DND-41 (cell line): ENCODE data around the gene MBP.
"Not testable (repeated sequence)": the region's sequence is repeated elsewhere in the genome, so short reads cannot be mapped to it uniquely, and the experiment has no call there.

ENCODE experiments used
- ATAC-seq: fragments of 200-7000 bp; cut with Tn5 transposase; 3 replicates; pipeline ENCODE4 v1.9.1; 2021; ENCODE audit warnings: low read depth; ENCODE audit not compliant: insufficient read depth
- DNase-seq: peaks from one replicate; pipeline ENCODE4 v3.0.0-alpha.2; 2020
- H2AFZ ChIP-seq: 2 replicates; pipeline ENCODE4 v1.6.0; 2012; ENCODE audit warnings: low read depth, low read length
- H3K27ac ChIP-seq: 2 replicates; pipeline ENCODE4 v1.5.1; 2012; ENCODE audit warnings: low read length, inconsistent platforms
- H3K27me3 ChIP-seq: fragments of 200-600 bp; sonication (generic); 2 replicates; pipeline ENCODE4 v1.6.0; 2012; ENCODE audit warnings: low read length, mild to moderate bottlenecking, inconsistent platforms; ENCODE audit not compliant: insufficient read depth, poor library complexity
- H3K36me3 ChIP-seq: 2 replicates; pipeline ENCODE4 v1.5.1; 2012; ENCODE audit warnings: low read length, inconsistent platforms; ENCODE audit not compliant: insufficient read depth
- H3K4me1 ChIP-seq: 2 replicates; pipeline ENCODE4 v1.5.1; 2012; ENCODE audit warnings: mild to moderate bottlenecking, low read length; ENCODE audit not compliant: insufficient read depth
- H3K4me2 ChIP-seq: 2 replicates; pipeline ENCODE4 v1.6.0; 2012; ENCODE audit warnings: mild to moderate bottlenecking, moderate library complexity, low read length, inconsistent platforms; ENCODE audit not compliant: insufficient read depth
- H3K4me3 ChIP-seq, 2 experiments: fragments of 200-600 bp in 1 of 2; shearing (Covaris generic) in 1 of 2; 2 replicates each; pipeline ENCODE4 v1.5.1; 2012 to 2016; ENCODE audit warnings: inconsistent platforms in 2 of 2, low read length in 2 of 2, mild to moderate bottlenecking in 2 of 2, low read depth in 1 of 2, moderate library complexity in 1 of 2
- H3K79me2 ChIP-seq: 2 replicates; pipeline ENCODE4 v1.6.0; 2012; ENCODE audit warnings: low read length, inconsistent platforms; ENCODE audit not compliant: insufficient read depth
- H3K9ac ChIP-seq: 2 replicates; pipeline ENCODE4 v1.6.0; 2012; ENCODE audit warnings: low read depth, mild to moderate bottlenecking, inconsistent platforms, low read length, moderate library complexity
- H3K9me3 ChIP-seq: 2 replicates; pipeline ENCODE4 v1.5.1; 2012; ENCODE audit warnings: low read length, moderate library complexity, mild to moderate bottlenecking, inconsistent platforms; ENCODE audit not compliant: insufficient read depth, severe bottlenecking
- H4K20me1 ChIP-seq: 2 replicates; pipeline ENCODE4 v1.6.0; 2012; ENCODE audit warnings: low read length; ENCODE audit not compliant: insufficient read depth
- EZH2 ChIP-seq: IDR thresholded peaks from 3 replicates; pipeline ENCODE4 v1.6.1; 2012; ENCODE audit warnings: borderline replicate concordance, low read depth, mild to moderate bottlenecking, moderate library complexity, low read length, inconsistent platforms; ENCODE audit not compliant: severe bottlenecking
- TF ChIP-seq, protein P1 (sequence below): IDR thresholded peaks from 2 replicates; pipeline ENCODE4 v1.5.1; 2012; ENCODE audit warnings: borderline replicate concordance, low read length, moderate library complexity, mild to moderate bottlenecking; ENCODE audit not compliant: poor library complexity, severe bottlenecking; ENCODE audit errors: extremely low read depth

The MBP gene

DNA sequence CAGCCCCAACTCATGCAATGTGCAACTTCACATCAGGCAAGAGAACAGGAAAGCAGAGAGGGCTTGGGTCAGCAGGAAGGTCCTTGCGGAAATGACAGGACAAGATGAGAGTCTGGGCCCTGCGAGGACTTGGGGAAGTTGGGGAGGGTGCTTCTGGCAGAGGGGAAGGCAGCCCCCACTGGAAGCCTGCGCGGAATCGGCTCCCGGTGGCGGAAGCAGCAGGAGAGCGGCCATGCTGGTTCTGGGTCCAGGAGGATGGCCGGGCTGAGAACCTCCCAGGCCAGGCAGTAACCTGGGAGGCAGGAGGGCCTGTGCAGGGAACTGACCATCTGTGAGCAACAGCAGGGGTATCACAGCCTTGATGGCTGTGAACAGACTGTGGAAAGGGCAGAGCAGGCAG lies 112.9 kb downstream of the MBP start:
- H3K27ac ChIP-seq = no peak overlapping the region
- H3K36me3 ChIP-seq = peaks cover 45% of the 10 kb centered on the region
- no peak overlapping the region for H3K4me3 ChIP-seq
- no peak overlapping the region for H3K4me2 ChIP-seq
- peaks cover 11% of the 10 kb centered on the region; the same call in 1 of the 2 replicates for H3K79me2 ChIP-seq
- 0 out of 2 replicates have a peak, but pooled peaks cover 5% of the 10 kb centered on the region for H4K20me1 ChIP-seq
- no peak overlapping the region for H2AFZ ChIP-seq
- H3K9me3 ChIP-seq = no peaks in the 10 kb centered on the region
- TF ChIP-seq, protein P1, sequence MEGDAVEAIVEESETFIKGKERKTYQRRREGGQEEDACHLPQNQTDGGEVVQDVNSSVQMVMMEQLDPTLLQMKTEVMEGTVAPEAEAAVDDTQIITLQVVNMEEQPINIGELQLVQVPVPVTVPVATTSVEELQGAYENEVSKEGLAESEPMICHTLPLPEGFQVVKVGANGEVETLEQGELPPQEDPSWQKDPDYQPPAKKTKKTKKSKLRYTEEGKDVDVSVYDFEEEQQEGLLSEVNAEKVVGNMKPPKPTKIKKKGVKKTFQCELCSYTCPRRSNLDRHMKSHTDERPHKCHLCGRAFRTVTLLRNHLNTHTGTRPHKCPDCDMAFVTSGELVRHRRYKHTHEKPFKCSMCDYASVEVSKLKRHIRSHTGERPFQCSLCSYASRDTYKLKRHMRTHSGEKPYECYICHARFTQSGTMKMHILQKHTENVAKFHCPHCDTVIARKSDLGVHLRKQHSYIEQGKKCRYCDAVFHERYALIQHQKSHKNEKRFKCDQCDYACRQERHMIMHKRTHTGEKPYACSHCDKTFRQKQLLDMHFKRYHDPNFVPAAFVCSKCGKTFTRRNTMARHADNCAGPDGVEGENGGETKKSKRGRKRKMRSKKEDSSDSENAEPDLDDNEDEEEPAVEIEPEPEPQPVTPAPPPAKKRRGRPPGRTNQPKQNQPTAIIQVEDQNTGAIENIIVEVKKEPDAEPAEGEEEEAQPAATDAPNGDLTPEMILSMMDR = no peak
- no peak for TF ChIP-seq EZH2
- ATAC-seq (no peak), DNase-seq (no peak)
- no peak overlapping the region for H3K9ac ChIP-seq
- H3K4me1 ChIP-seq = no peaks in the 10 kb centered on the region
- H3K27me3 ChIP-seq = no peaks in the 10 kb centered on the region

DNA sequence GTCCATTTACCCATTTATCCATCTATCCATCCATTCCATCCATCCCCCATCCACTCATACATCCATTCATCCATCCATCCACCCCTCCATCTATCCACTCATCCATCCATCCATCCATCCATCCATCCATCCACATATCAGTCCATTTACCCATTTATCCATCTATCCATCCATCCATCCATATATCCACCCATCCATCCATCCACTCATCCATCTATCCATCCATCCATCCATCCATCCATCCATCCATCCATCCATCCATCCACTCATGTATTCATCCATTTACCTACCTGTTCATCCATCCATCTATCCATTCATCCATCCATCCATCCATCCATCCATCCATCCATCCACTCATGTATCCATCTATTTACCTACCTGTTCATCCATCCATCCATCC lies 113.9 kb downstream of the MBP start:
- not testable (repeated sequence) for H3K4me1 ChIP-seq, H3K9ac ChIP-seq, H2AFZ ChIP-seq, H3K4me3 ChIP-seq, DNase-seq, H3K9me3 ChIP-seq, H3K4me2 ChIP-seq, H3K27ac ChIP-seq, H3K27me3 ChIP-seq, H4K20me1 ChIP-seq, ATAC-seq
- Histone ChIP-seq H3K36me3 (peaks cover 51% of the 10 kb centered on the region), H3K79me2 (peaks cover 11% of the 10 kb centered on the region; the same call in 1 of the 2 replicates)

DNA sequence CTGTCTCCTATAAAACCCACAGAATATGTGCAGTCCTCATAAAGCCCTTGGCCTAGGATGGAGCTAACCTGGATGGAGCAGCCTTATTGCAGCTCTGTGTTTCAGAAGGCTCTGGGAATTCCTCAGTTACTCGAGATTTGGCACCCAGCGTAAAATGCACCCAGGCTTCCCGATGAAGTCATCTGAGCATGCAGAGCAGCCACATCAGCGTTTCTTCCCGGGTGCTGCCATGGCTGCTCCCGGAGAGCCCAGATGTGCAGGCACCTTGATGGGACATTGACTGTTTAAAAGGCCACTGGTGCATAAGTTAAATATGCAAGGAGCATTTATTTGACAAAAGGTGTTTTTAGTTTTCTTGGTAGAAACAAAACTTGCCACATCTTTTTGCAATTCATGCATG lies 115.2 kb downstream of the MBP start:
- Histone ChIP-seq H3K4me2 (no peak overlapping the region), H3K9me3 (no peaks in the 10 kb centered on the region), H3K9ac (no peak overlapping the region), H3K36me3 (peaks cover 58% of the 10 kb centered on the region), H3K4me3 (no peak overlapping the region), H2AFZ (no peak overlapping the region), H3K79me2 (peaks cover 7% of the 10 kb centered on the region; the same call in 1 of the 2 replicates), H3K4me1 (no peaks in the 10 kb centered on the region), H3K27ac (no peak overlapping the region), H3K27me3 (no peaks in the 10 kb centered on the region), H4K20me1 (peaks cover 3% of the 10 kb centered on the region; the same call in 1 of the 2 replicates)
- ATAC-seq = no peak
- TF ChIP-seq, protein P1 = no peak
- TF ChIP-seq EZH2 = no peak
- no peak for DNase-seq

DNA sequence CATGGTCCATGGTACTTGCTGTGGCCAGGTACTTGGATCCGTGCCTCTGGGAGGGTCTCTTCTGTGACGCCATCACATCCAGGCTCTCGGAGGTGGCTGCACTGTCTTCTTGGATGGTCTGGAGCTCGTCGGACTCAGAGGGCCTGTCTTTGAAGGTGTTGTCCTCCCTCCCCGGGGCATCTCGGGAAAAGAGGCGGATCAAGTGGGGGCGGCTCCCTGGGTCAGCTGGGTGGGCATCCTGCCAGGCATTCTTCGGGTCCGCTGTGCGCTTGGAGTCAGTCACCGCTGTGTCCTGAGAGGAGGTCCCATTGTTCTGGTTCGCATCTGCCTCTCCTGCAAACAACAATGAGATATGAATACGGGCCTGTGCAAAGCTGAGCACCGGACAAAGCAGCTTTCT lies 115.6 kb downstream of the MBP start:
- Histone ChIP-seq H3K36me3 (peaks cover 59% of the 10 kb centered on the region), H3K4me3 (no peak overlapping the region), H3K4me1 (no peaks in the 10 kb centered on the region), H3K9ac (no peak overlapping the region), H3K9me3 (no peaks in the 10 kb centered on the region), H4K20me1 (peaks cover 3% of the 10 kb centered on the region; the same call in 1 of the 2 replicates), H2AFZ (no peak overlapping the region), H3K27me3 (no peaks in the 10 kb centered on the region), H3K4me2 (no peak overlapping the region), H3K27ac (no peak overlapping the region), H3K79me2 (peaks cover 7% of the 10 kb centered on the region; the same call in 1 of the 2 replicates)
- ATAC-seq (no peak), DNase-seq (no peak)
- TF ChIP-seq, protein P1 = no peak
- TF ChIP-seq EZH2 = no peak
